Muscle layer of colon (tissue), 2 donors: ENCODE data around the gene LRIF1.

Experiments
- H3K27ac ChIP-seq: one replicate; pipeline ENCODE4 v1.7.0; 2013; ENCODE audit warnings: low read depth, mild to moderate bottlenecking, low read length, moderate library complexity
- H3K27me3 ChIP-seq, 2 donors: one replicate each; pipeline ENCODE4 v1.7.0; 2013; ENCODE audit warnings: low read length in 2 of 2, mild to moderate bottlenecking in 2 of 2; ENCODE audit not compliant: insufficient read depth in 2 of 2, control insufficient read depth in 1 of 2
- H3K36me3 ChIP-seq: one replicate; pipeline ENCODE4 v1.7.0; 2013; ENCODE audit warnings: mild to moderate bottlenecking, low read length; ENCODE audit not compliant: insufficient read depth
- H3K4me1 ChIP-seq: one replicate; pipeline ENCODE4 v1.7.0; 2013; ENCODE audit warnings: mild to moderate bottlenecking, low read length; ENCODE audit not compliant: insufficient read depth
- H3K4me3 ChIP-seq, 2 donors: one replicate each; pipeline ENCODE4 v1.7.0; 2013; ENCODE audit warnings: low read length in 2 of 2, low read depth in 1 of 2, mild to moderate bottlenecking in 1 of 2, moderate library complexity in 1 of 2
- H3K9ac ChIP-seq: one replicate; pipeline ENCODE4 v1.7.0; 2013; ENCODE audit warnings: low read length
- H3K9me3 ChIP-seq: one replicate; pipeline ENCODE4 v1.7.0; 2013; ENCODE audit warnings: mild to moderate bottlenecking, low read length
- donor health status: abdominal sarcoma.
- donor health status: Adenocarcinoma of cecum.

LRIF1 gene

DNA sequence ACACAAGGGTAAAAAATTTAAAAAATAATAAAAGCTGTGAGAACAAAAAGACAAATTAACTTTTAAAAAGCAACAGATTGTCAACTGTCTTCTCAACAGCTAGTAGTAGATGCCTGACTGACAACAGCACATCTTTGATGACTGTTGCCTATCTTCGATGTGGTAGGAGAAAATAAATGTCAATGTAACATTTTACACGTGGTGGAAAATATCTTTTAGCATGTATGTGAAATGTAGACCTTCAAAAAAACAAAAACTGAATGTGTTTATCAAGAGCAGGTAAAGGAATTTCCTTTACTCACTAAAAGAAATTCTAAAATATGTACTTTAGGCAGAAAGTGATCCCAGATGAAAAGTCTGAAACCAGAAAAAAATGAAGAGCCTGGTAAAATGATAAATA is 47.9 kb downstream of the LRIF1 start:
- Histone ChIP-seq H3K4me1 (no peaks in the 10 kb centered on the region), H3K36me3 (no peaks in the 10 kb centered on the region), H3K9me3 (peaks cover 10% of the 10 kb centered on the region), H3K9ac (no peak overlapping the region), H3K27me3 (no peaks in the 10 kb centered on the region), H3K4me3 (no peak overlapping the region), H3K27ac (no peak overlapping the region)

DNA sequence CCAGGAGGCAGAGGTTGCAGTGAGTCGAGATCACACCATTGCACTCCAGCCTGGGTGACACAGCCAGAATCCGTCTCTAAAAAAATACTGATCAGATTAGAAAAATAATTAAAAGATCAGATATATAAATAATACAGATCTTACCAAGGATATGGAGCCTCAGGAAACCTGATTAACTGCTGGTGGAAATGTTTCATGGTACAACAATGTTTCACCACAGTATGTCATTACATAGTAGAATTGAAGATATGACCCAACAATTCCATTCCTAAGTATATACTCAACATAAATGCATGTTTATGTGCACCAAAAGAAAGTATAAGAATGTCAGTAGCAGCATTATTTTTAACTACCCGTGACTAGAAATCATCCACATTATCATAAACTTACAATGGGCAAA is 49.0 kb downstream of the LRIF1 start:
- H3K27ac ChIP-seq = no peak overlapping the region

GRCh38 chr1:110912784-110913183 is 50.9 kb downstream of the LRIF1 start:
- Histone ChIP-seq H3K27ac (no peak overlapping the region), H3K36me3 (no peaks in the 10 kb centered on the region)

More for the DNA sequence above, 49.0 kb downstream of the LRIF1 start:
- Histone ChIP-seq H3K27me3 (no peaks in the 10 kb centered on the region), H3K9ac (no peak overlapping the region), H3K36me3 (no peaks in the 10 kb centered on the region), H3K4me1 (no peaks in the 10 kb centered on the region), H3K9me3 (peaks cover 10% of the 10 kb centered on the region), H3K4me3 (no peak overlapping the region)

DNA sequence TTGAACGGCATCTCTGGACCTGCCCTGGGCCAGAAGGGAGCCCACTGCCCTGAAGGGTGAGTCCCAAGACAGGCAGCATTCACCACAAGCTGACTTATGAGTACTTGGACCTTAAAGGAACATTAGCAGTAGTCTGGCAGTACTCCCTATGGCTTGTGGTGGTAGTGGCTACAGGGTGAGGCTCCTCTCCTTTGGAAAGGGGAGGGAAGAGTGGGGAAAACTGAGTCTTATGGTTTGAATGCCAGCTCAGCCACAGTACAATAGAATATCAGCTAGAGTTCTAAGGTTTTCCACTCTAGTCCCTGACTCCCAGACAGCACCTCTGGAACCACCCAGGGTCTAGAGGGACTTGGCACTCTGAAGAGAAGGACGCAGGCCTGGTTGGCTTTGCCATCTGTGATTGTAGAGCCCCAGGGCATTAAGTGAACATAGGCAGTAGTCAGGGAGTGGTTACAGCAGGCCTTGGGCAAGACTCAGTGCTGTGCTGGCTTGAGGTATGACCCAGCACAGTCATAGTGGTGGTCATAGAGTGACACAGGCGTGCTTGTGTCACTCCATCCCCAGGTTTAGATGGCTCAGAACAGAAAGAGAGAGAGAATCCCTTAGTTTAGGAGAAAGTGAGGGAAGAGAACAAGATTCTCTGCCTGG is 59.7 kb downstream of the LRIF1 start:
- H3K4me3 ChIP-seq = no peak overlapping the region
- H3K9ac ChIP-seq = no peak overlapping the region
- H3K4me1 ChIP-seq = no peaks in the 10 kb centered on the region
- no peaks in the 10 kb centered on the region for H3K9me3 ChIP-seq
- no peak overlapping the region for H3K27ac ChIP-seq
- H3K27me3 ChIP-seq = no peaks in the 10 kb centered on the region
- no peaks in the 10 kb centered on the region for H3K36me3 ChIP-seq

More at GRCh38 chr1:110912784-110913183, 50.9 kb downstream of the LRIF1 start:
- Histone ChIP-seq H3K4me1 (no peaks in the 10 kb centered on the region), H3K9ac (no peak overlapping the region), H3K27me3 (no peaks in the 10 kb centered on the region), H3K4me3 (no peak overlapping the region), H3K9me3 (peaks cover 10% of the 10 kb centered on the region)

DNA sequence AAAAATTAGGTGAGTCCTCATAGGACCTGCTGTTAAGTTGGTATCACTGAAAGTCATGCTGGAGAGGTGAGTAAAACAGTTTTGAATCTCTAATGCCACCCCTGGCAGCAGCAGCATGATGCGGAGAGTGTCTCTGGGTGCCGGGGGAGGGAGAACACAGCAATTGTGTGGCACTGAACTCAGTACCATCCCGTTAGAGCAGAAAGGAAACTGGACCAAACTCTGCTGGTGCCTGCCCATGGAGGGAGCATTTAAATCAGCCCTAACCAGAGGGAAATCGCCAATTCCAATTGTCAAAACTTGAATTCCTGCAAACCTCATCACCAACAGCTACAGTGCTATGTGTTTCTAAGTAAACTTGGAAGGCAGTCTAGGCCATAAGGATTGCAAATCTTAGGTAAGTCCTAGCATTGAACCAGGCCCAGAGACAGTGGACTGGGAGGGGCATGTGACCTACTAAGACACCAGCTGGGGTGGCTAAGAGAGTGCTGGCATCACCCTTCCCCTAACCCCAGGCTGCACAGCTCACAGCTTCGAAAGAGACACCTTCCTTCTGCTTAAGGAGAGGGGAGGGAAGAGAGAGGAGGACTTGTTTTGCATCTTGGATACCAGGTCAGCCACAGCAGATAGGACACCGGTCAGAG is 60.8 kb downstream of the LRIF1 start:
- Histone ChIP-seq H3K9ac (no peak overlapping the region), H3K27ac (no peak overlapping the region), H3K36me3 (no peaks in the 10 kb centered on the region), H3K27me3 (no peaks in the 10 kb centered on the region), H3K9me3 (no peaks in the 10 kb centered on the region), H3K4me3 (no peak overlapping the region), H3K4me1 (no peaks in the 10 kb centered on the region)

DNA sequence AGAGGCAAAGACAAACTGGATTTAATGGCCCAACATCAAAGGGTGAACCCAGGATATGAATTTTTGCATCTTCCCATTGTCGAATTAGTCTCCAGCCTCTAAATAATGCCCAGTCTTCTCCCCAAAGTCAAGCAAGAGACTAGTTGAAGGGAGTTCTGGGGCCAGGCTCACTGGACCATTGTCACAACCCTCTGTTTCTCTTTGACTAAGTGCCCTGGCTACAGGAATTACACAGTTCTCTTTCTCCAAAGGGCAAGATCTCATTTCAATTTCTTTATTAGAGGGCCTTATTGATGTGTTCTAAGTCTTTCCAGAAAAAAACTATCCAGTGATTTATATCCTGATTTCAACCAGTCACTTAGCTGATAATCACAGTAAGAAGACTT is 64.3 kb downstream of the LRIF1 start:
- Histone ChIP-seq H3K36me3 (no peaks in the 10 kb centered on the region), H3K9ac (no peak overlapping the region), H3K4me3 (no peak overlapping the region), H3K27me3 (no peaks in the 10 kb centered on the region), H3K4me1 (no peaks in the 10 kb centered on the region), H3K9me3 (no peaks in the 10 kb centered on the region), H3K27ac (no peak overlapping the region)

DNA sequence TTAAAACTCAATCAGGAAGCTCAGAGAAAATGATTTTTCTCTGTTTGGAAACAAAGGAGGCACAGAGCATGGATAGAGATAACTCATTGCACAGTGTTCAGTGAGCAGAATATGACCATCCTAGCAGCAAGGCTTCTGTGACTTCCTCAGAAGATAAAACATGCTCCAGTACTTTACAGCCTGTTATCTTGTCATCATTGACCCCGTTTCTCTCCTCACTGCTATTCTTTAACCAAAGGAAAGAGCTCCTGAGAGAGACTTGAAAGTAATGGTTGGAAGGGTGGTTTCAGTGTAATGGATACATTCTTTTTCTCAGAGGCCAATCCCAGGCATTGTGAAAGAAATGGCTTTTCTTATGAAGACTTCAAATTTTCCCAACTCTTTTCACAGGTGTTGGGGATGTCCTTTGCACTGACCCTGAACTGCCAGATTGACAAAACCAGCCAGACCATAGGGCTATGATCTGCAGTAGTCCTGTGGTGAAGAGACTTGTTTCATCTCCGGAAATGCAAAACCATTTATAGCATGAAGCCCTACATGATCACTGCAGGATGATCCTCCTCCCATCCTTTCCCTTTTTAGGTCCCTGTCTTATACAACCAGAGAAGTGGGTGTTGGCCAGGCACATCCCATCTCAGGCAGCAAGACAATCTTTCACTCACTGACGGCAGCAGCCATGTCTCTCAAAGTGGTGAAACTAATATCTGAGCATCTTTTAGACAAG is 64.8 kb downstream of the LRIF1 start:
- Histone ChIP-seq H3K36me3 (no peaks in the 10 kb centered on the region), H3K4me3 (no peak overlapping the region), H3K4me1 (no peaks in the 10 kb centered on the region), H3K27ac (no peak overlapping the region), H3K9me3 (no peaks in the 10 kb centered on the region), H3K9ac (no peak overlapping the region), H3K27me3 (no peaks in the 10 kb centered on the region)

- H3K9ac ChIP-seq = no peak overlapping the region
- no peaks in the 10 kb centered on the region for H3K27me3 ChIP-seq
- no peaks in the 10 kb centered on the region for H3K36me3 ChIP-seq
- no peaks in the 10 kb centered on the region for H3K4me1 ChIP-seq
- H3K4me3 ChIP-seq = no peak overlapping the region
- no peaks in the 10 kb centered on the region for H3K9me3 ChIP-seq
- H3K27ac ChIP-seq = no peak overlapping the region
Observed at GRCh38 chr1:110897681-110898080, 66.0 kb downstream of the LRIF1 start.
